H9 (cell line): Measurements from ENCODE around the gene MLPH. TPM values are rescaled to one million over a fixed set of nuclear protein-coding genes. Genes with fewer than 3 reads are reported as not detected.

Experiments
- DNase-seq: peaks from one replicate; pipeline ENCODE4 v3.0.0-alpha.2; 2017
- H2AFZ ChIP-seq: one replicate; pipeline ENCODE4 v1.6.1; 2013; ENCODE audit warnings: mild to moderate bottlenecking, low read length, control low read depth, moderate library complexity
- H2AK5ac ChIP-seq: 2 replicates; pipeline ENCODE4 v1.6.1; 2013; ENCODE audit warnings: low read length, control low read depth, mixed read lengths; ENCODE audit not compliant: insufficient read length
- H2BK120ac ChIP-seq: one replicate; pipeline ENCODE4 v1.6.1; 2013; ENCODE audit warnings: low read depth, mild to moderate bottlenecking, low read length, control low read depth, inconsistent platforms; ENCODE audit not compliant: poor library complexity, severe bottlenecking
- H2BK12ac ChIP-seq: 2 replicates; pipeline ENCODE4 v1.6.1; 2013; ENCODE audit warnings: low read length, control low read depth, mixed read lengths, low read depth; ENCODE audit not compliant: insufficient read length
- H2BK15ac ChIP-seq: 2 replicates; pipeline ENCODE4 v1.6.1; 2013; ENCODE audit warnings: low read depth, low read length, control low read depth
- H2BK20ac ChIP-seq: one replicate; pipeline ENCODE4 v1.6.1; 2013; ENCODE audit warnings: low read depth, mild to moderate bottlenecking, low read length, control low read depth, inconsistent platforms; ENCODE audit not compliant: poor library complexity, severe bottlenecking
- H2BK5ac ChIP-seq: 2 replicates; pipeline ENCODE4 v1.6.1; 2013; ENCODE audit warnings: low read length, control low read depth, mixed read lengths; ENCODE audit not compliant: insufficient read length
- H3K14ac ChIP-seq: 2 replicates; pipeline ENCODE4 v1.6.1; 2013; ENCODE audit warnings: low read length, control low read depth; ENCODE audit not compliant: insufficient read depth
- H3K18ac ChIP-seq: 2 replicates; pipeline ENCODE4 v1.6.1; 2013; ENCODE audit warnings: low read depth, mild to moderate bottlenecking, mixed read lengths, low read length, control low read depth; ENCODE audit not compliant: insufficient read length
- H3K23ac ChIP-seq: 2 replicates; pipeline ENCODE4 v1.6.1; 2013; ENCODE audit warnings: low read length, control low read depth, mixed read lengths, low read depth; ENCODE audit not compliant: insufficient read length
- H3K23me2 ChIP-seq: 2 replicates; pipeline ENCODE4 v1.6.1; 2013; ENCODE audit warnings: low read depth, mild to moderate bottlenecking, mixed read lengths, low read length, control low read depth; ENCODE audit not compliant: insufficient read length, poor library complexity, severe bottlenecking
- H3K27ac ChIP-seq: 2 replicates; pipeline ENCODE4 v1.5.1; 2013; ENCODE audit warnings: low read length, control low read depth, mixed read lengths, low read depth; ENCODE audit not compliant: insufficient read length
- H3K27me3 ChIP-seq: 2 replicates; pipeline ENCODE4 v1.6.1; 2013; ENCODE audit warnings: low read length, control low read depth, inconsistent platforms; ENCODE audit not compliant: insufficient read depth
- H3K4ac ChIP-seq: 2 replicates; pipeline ENCODE4 v1.6.1; 2013; ENCODE audit warnings: low read depth, mild to moderate bottlenecking, control low read depth, inconsistent platforms, low read length, moderate library complexity
- H3K4me1 ChIP-seq: 2 replicates; pipeline ENCODE4 v1.6.1; 2013; ENCODE audit warnings: low read length, control low read depth, inconsistent platforms; ENCODE audit not compliant: insufficient read depth
- H3K4me2 ChIP-seq: 2 replicates; pipeline ENCODE4 v1.6.1; 2013; ENCODE audit warnings: low read length, control low read depth, mixed read lengths; ENCODE audit not compliant: insufficient read length, insufficient read depth
- H3K56ac ChIP-seq: 2 replicates; pipeline ENCODE4 v1.6.1; 2013; ENCODE audit warnings: low read depth, mild to moderate bottlenecking, mixed read lengths, low read length, control low read depth; ENCODE audit not compliant: insufficient read length
- H3K79me1 ChIP-seq: 2 replicates; pipeline ENCODE4 v1.6.1; 2013; ENCODE audit warnings: low read depth, mild to moderate bottlenecking, moderate library complexity, low read length, control low read depth, inconsistent platforms; ENCODE audit not compliant: insufficient read depth, poor library complexity, severe bottlenecking
- H3K79me2 ChIP-seq: 2 replicates; pipeline ENCODE4 v1.6.1; 2013; ENCODE audit warnings: low read length, control low read depth, inconsistent platforms; ENCODE audit not compliant: insufficient read depth
- H3K9ac ChIP-seq: 2 replicates; pipeline ENCODE4 v1.6.1; 2013; ENCODE audit warnings: low read length, control low read depth, mixed read lengths; ENCODE audit not compliant: insufficient read length; ENCODE audit errors: extremely low read depth
- H3K9me3 ChIP-seq: one replicate; pipeline ENCODE4 v1.6.1; 2013; ENCODE audit warnings: low read depth, low read length, inconsistent platforms; ENCODE audit not compliant: control insufficient read depth
- H3T11ph ChIP-seq: one replicate; pipeline ENCODE4 v1.6.1; 2013; ENCODE audit warnings: mild to moderate bottlenecking, low read length, control low read depth, inconsistent platforms
- H4K20me1 ChIP-seq: one replicate; pipeline ENCODE4 v1.6.1; 2013; ENCODE audit not compliant: control insufficient read depth, insufficient read length, insufficient read depth
- H4K5ac ChIP-seq: 2 replicates; pipeline ENCODE4 v1.6.1; 2013; ENCODE audit warnings: low read depth, mild to moderate bottlenecking, mixed read lengths, low read length, control low read depth; ENCODE audit not compliant: insufficient read length
- H4K8ac ChIP-seq: replicated peaks from 2 replicates; pipeline ENCODE4 v1.6.1; 2013; ENCODE audit warnings: low read length, control low read depth, mixed read lengths, low read depth; ENCODE audit not compliant: insufficient read length
- H4K91ac ChIP-seq: 2 replicates; pipeline ENCODE4 v1.6.1; 2013; ENCODE audit warnings: low read depth, mild to moderate bottlenecking, moderate library complexity, mixed read lengths, low read length, control low read depth; ENCODE audit not compliant: insufficient read length
- H3K27ac Mint-ChIP-seq, 3 experiments: 2 replicates in 2 of 3; 3 replicates in 1 of 3; pipeline ENCODE4 v1.8.0; 2020 to 2021; ENCODE audit warnings: mixed read lengths in 3 of 3, mild to moderate bottlenecking in 1 of 3, moderate library complexity in 1 of 3
- H3K27me3 Mint-ChIP-seq: 2 replicates; pipeline ENCODE4 v1.8.0; 2021; ENCODE audit warnings: low read depth, mild to moderate bottlenecking, moderate library complexity, mixed read lengths
- H3K36me3 Mint-ChIP-seq, 3 experiments: 2 replicates in 2 of 3; 3 replicates in 1 of 3; pipeline ENCODE4 v1.8.0; 2020 to 2021; ENCODE audit warnings: low read depth in 3 of 3, mixed read lengths in 3 of 3; ENCODE audit not compliant: insufficient read depth in 1 of 3
- H3K4me1 Mint-ChIP-seq, 2 experiments: 2 replicates each; pipeline ENCODE4 v1.8.0; 2020; ENCODE audit warnings: mixed read lengths in 2 of 2
- H3K4me3 Mint-ChIP-seq, 2 experiments: 2 replicates in 1 of 2; 3 replicates in 1 of 2; pipeline ENCODE4 v1.8.0; 2020 to 2021; ENCODE audit warnings: mild to moderate bottlenecking in 2 of 2, mixed read lengths in 2 of 2, moderate library complexity in 1 of 2
- H3K9me3 Mint-ChIP-seq, 2 experiments: 2 replicates in 1 of 2; 3 replicates in 1 of 2; pipeline ENCODE4 v1.8.0; 2020; ENCODE audit warnings: mild to moderate bottlenecking in 2 of 2, mixed read lengths in 2 of 2, moderate library complexity in 1 of 2
- CTCF ChIP-seq: fragments of 200-600 bp; sonication (generic); conservative IDR thresholded peaks from 3 replicates; pipeline ENCODE4 v1.8.0; 2021; ENCODE audit warnings: antibody characterized with exemption, mild to moderate bottlenecking
- WGBS: extraction: QIAGEN DNeasy Blood & Tissue Kit; methylation state at CpG from one replicate; pipeline ENCODE4 v1.1.7; 2013; ENCODE audit warnings: missing lambda C conversion rate, low lambda C conversion rate, mixed read lengths; ENCODE audit not compliant: insufficient read length; ENCODE audit errors: extremely low coverage; 5-methylcytosine and 5-hydroxymethylcytosine counted together
- total RNA-seq: library from RNA; stranded (reverse); gene quantifications from 2 replicates; pipeline ENCODE4 v1.2.1, GENCODE V29; 2021

The MLPH gene
- total RNA-seq, 1 experiment from 2014 or later = 3.4 TPM

GRCh38 chr2:237478979-237479378 is 8.1 kb upstream of the MLPH start:
- Histone ChIP-seq H2BK5ac (no peak overlapping the region), H3T11ph (no peak overlapping the region), H3K23ac (no peak overlapping the region), H4K91ac (no peak overlapping the region), H3K23me2 (peaks cover 5% of the 10 kb centered on the region), H3K27ac (no peak overlapping the region), H3K9ac (no peak overlapping the region), H4K5ac (no peak overlapping the region), H2BK20ac (no peak overlapping the region), H2AK5ac (no peak overlapping the region), H3K79me1 (no peaks in the 10 kb centered on the region), H3K18ac (no peak overlapping the region), H3K4me1 (0 out of 2 replicates have a peak, but pooled peaks cover 4% of the 10 kb centered on the region), H2BK15ac (no peak overlapping the region), H2AFZ (no peak overlapping the region), H4K20me1 (no peaks in the 10 kb centered on the region), H2BK120ac (no peak overlapping the region), H4K8ac (no peak overlapping the region), H3K27me3 (peaks cover 4% of the 10 kb centered on the region; the same call in 1 of the 2 replicates), H3K4me2 (no peak overlapping the region), H2BK12ac (no peak overlapping the region), H3K14ac (no peak overlapping the region), H3K4ac (no peak overlapping the region), H3K9me3 (no peaks in the 10 kb centered on the region), H3K56ac (no peak overlapping the region), H3K79me2 (no peaks in the 10 kb centered on the region)
- TF ChIP-seq CTCF = no peak
- Mint-ChIP-seq H3K36me3 (no peaks in the 10 kb centered on the region), H3K4me3 (no peak overlapping the region), H3K27me3 (peaks cover 75% of the 10 kb centered on the region), H3K4me1 (peaks cover 10 to 13% of the 10 kb centered on the region in 2 experiments), H3K27ac (no peak overlapping the region), H3K9me3 (no peaks in the 10 kb centered on the region)
- no peak for DNase-seq
- WGBS = no CpG with 5 or more reads among the region's 3 CpGs
